Smooth muscle cell (in vitro differentiated cells): ENCODE measurements around the gene APBB3. TPM values are rescaled to one million over a fixed set of nuclear protein-coding genes. Genes with fewer than 3 reads are reported as not detected.

Experiments
- DNase-seq: peaks from one replicate; lab custom pipeline; 2025; ENCODE audit not compliant: unreplicated experiment; lab: John Stamatoyannopoulos, UW
- H2AFZ ChIP-seq: fragments of 200-600 bp; sonication (generic); 2 replicates; pipeline ENCODE4 v1.6.0; 2016; ENCODE audit warnings: antibody characterized with exemption, low read depth, mild to moderate bottlenecking
- H3F3A ChIP-seq: fragments of 200-600 bp; sonication (generic); 2 replicates; pipeline ENCODE4 v1.6.0; 2017; ENCODE audit warnings: antibody characterized with exemption, low read depth
- H3K27ac ChIP-seq: fragments of 200-600 bp; sonication (generic); 2 replicates; pipeline ENCODE4 v1.5.1; 2016; ENCODE audit warnings: low read depth, mild to moderate bottlenecking
- H3K27me3 ChIP-seq: fragments of 200-600 bp; sonication (generic); 2 replicates; pipeline ENCODE4 v1.6.1; 2016; ENCODE audit warnings: low read depth, mild to moderate bottlenecking
- H3K36me3 ChIP-seq: fragments of 200-600 bp; sonication (generic); 2 replicates; pipeline ENCODE4 v1.5.1; 2016; ENCODE audit warnings: low read depth
- H3K4me1 ChIP-seq: fragments of 200-600 bp; sonication (generic); 2 replicates; pipeline ENCODE4 v1.5.1; 2016; ENCODE audit warnings: low read depth
- H3K4me2 ChIP-seq: fragments of 200-600 bp; sonication (generic); 2 replicates; pipeline ENCODE4 v1.6.0; 2016; ENCODE audit warnings: mild to moderate bottlenecking
- H3K4me3 ChIP-seq: fragments of 200-600 bp; sonication (generic); 2 replicates; pipeline ENCODE4 v1.5.1; 2016; ENCODE audit warnings: mild to moderate bottlenecking
- H3K79me2 ChIP-seq: fragments of 200-600 bp; sonication (generic); 2 replicates; pipeline ENCODE4 v1.6.0; 2016; ENCODE audit warnings: low read depth, mild to moderate bottlenecking
- H3K9ac ChIP-seq: fragments of 200-600 bp; sonication (generic); 2 replicates; pipeline ENCODE4 v1.6.0; 2016; ENCODE audit warnings: low read depth
- H3K9me3 ChIP-seq: fragments of 200-600 bp; sonication (generic); replicated peaks from 2 replicates; pipeline ENCODE4 v1.5.1; 2016; ENCODE audit warnings: low read depth
- H4K20me1 ChIP-seq: fragments of 200-600 bp; sonication (generic); 2 replicates; pipeline ENCODE4 v1.6.0; 2016; ENCODE audit warnings: low read depth
- WGBS: methylation state at CpG from one replicate; pipeline ENCODE4 v1.1.7; 2016; ENCODE audit warnings: low lambda C conversion rate; 5-methylcytosine and 5-hydroxymethylcytosine counted together
- polyA plus RNA-seq: library from polyadenylated mRNA; unstranded; fragments of >200 nt; fragmentation: Nextera tagmentation; extraction: Ambion mirVana; gene quantifications from 2 replicates; pipeline ENCODE4 v1.2.1, GENCODE V29; 2016
- total RNA-seq: library from RNA; depleted of rRNA; stranded (reverse); fragments of >200 nt; gene quantifications from 2 replicates; pipeline ENCODE4 v1.2.3, GENCODE V29; 2014
- TF ChIP-seq, protein P1 (sequence below): fragments of 200-600 bp; sonication (generic); IDR thresholded peaks from 2 replicates; pipeline ENCODE4 v1.5.1; 2017; ENCODE audit warnings: borderline replicate concordance, mild to moderate bottlenecking, antibody characterized with exemption; ENCODE audit not compliant: insufficient read depth, poor library complexity, severe bottlenecking

Gene APBB3
- total and polyA plus RNA-seq, 2 experiments from 2014 or later: 11.5 to 18.8 TPM

DNA sequence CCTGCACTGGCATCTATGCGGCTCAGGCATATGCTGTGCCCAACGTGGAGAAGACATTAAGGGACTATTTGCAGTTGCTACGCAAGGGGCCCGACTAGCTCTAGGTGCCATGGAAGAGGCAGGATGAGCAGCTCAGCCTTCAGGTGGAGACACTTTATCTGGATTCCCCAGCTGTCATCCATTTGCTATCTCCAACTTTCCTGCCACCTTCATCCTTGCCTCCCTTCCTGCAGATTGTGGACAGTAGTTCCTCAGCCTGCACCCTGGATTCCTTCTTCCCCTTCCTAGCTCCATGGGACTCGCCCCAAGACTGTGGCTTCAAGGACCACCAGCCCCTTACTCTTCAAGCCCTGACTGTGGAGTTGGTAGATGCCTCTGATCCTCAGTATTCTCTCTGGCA, 2.3 kb upstream of the APBB3 start:
- TF ChIP-seq, protein P1, sequence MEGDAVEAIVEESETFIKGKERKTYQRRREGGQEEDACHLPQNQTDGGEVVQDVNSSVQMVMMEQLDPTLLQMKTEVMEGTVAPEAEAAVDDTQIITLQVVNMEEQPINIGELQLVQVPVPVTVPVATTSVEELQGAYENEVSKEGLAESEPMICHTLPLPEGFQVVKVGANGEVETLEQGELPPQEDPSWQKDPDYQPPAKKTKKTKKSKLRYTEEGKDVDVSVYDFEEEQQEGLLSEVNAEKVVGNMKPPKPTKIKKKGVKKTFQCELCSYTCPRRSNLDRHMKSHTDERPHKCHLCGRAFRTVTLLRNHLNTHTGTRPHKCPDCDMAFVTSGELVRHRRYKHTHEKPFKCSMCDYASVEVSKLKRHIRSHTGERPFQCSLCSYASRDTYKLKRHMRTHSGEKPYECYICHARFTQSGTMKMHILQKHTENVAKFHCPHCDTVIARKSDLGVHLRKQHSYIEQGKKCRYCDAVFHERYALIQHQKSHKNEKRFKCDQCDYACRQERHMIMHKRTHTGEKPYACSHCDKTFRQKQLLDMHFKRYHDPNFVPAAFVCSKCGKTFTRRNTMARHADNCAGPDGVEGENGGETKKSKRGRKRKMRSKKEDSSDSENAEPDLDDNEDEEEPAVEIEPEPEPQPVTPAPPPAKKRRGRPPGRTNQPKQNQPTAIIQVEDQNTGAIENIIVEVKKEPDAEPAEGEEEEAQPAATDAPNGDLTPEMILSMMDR: no peak
- 98% methylated on average over 5 of the region's 5 CpGs for WGBS
- DNase-seq: no peak
- Histone ChIP-seq H2AFZ (no peak overlapping the region), H3F3A (no peaks in the 10 kb centered on the region), H3K79me2 (peaks cover 25% of the 10 kb centered on the region), H3K4me1 (peaks cover 14% of the 10 kb centered on the region), H3K4me2 (no peak overlapping the region), H3K9me3 (no peaks in the 10 kb centered on the region), H3K36me3 (no peaks in the 10 kb centered on the region), H4K20me1 (no peaks in the 10 kb centered on the region), H3K9ac (no peak overlapping the region), H3K27ac (no peak overlapping the region), H3K4me3 (no peak overlapping the region), H3K27me3 (no peaks in the 10 kb centered on the region)

DNA sequence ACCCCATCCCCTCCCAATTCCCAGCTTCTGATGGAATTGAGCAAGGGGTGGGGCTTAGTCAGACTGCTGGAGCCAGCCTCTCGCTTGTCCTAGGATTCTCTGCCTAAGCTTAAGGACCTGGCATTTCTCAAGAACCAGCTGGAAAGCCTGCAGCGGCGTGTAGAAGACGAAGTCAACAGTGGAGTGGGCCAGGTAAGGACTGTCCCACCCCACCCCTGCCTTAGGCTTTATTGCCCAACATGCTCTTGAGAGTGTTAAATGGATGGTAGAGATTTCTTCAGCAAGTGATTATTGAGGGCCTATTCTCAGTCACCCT, 1.3 kb upstream of the APBB3 start:
- Histone ChIP-seq H3K27me3 (no peaks in the 10 kb centered on the region), H4K20me1 (no peaks in the 10 kb centered on the region), H3K27ac (peak overlapping the region; percentile 84), H3K4me1 (peaks cover 14% of the 10 kb centered on the region), H3F3A (no peaks in the 10 kb centered on the region), H3K9ac (peak overlapping the region; percentile 93), H3K9me3 (no peaks in the 10 kb centered on the region), H3K4me2 (peak overlapping the region; percentile 95), H3K36me3 (no peaks in the 10 kb centered on the region), H2AFZ (no peak overlapping the region), H3K79me2 (peaks cover 25% of the 10 kb centered on the region), H3K4me3 (peak overlapping the region; percentile 68)
- DNase-seq: no peak
- TF ChIP-seq, protein P1: no peak
- WGBS: 56% methylated on average over 4 of the region's 4 CpGs

- 17% methylated on average over 13 of the region's 13 CpGs for WGBS
- Histone ChIP-seq H3K4me3 (peak overlapping the region; percentile 68), H4K20me1 (no peaks in the 10 kb centered on the region), H3K4me2 (peak overlapping the region; percentile 95), H3K27me3 (no peaks in the 10 kb centered on the region), H3K4me1 (peaks cover 14% of the 10 kb centered on the region), H3K9me3 (no peaks in the 10 kb centered on the region), H3F3A (no peaks in the 10 kb centered on the region), H3K36me3 (no peaks in the 10 kb centered on the region), H2AFZ (peak overlapping the region; percentile 88), H3K27ac (peak overlapping the region; percentile 84), H3K9ac (peak overlapping the region; percentile 93), H3K79me2 (peaks cover 25% of the 10 kb centered on the region)
- TF ChIP-seq, protein P1: no peak
- no peak for DNase-seq
Observed at GRCh38 chr5:140565024-140565779, 804 bp upstream of the APBB3 start.

DNA sequence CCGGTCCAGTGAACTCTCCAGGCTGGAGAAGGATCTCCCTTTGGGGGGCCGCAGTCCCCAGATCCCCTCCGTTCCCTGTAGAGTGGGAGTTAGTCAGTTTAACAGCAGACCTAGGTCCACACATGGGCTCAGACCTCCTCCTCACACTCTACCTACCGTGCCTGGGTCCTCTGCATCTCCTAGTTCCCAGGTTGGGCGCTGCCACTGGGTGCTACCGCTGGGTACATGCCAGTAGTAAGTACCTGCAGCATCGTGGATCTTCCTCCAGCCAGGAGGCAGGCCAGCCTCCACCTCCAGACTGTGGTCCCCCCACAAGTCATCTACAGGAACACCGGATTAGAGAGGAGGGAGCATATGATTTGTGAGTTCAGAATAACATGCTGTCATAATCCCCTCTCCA, 802 bp downstream of the APBB3 start:
- no peaks in the 10 kb centered on the region for H4K20me1 ChIP-seq
- no peak for DNase-seq
- peaks cover 14% of the 10 kb centered on the region for H3K4me1 ChIP-seq
- no peaks in the 10 kb centered on the region for H3F3A ChIP-seq
- 88% methylated on average over 8 of the region's 8 CpGs for WGBS
- peak overlapping the region; percentile 84 for H3K27ac ChIP-seq
- H3K9ac ChIP-seq: peak overlapping the region; percentile 93
- peaks cover 25% of the 10 kb centered on the region for H3K79me2 ChIP-seq
- H3K36me3 ChIP-seq: no peaks in the 10 kb centered on the region
- H3K4me2 ChIP-seq: peak overlapping the region; percentile 95
- H3K27me3 ChIP-seq: no peaks in the 10 kb centered on the region
- H3K4me3 ChIP-seq: peak overlapping the region; percentile 68
- no peak overlapping the region for H2AFZ ChIP-seq
- TF ChIP-seq, protein P1: no peak
- H3K9me3 ChIP-seq: no peaks in the 10 kb centered on the region
